DMS79 treated with DMSO at 0.1 percent for 48 hours (cell line): ENCODE data around the gene IFNGR1.

Experiments
- DNase-seq: peaks from one replicate; lab custom pipeline; 2025; lab: John Stamatoyannopoulos, UW

Gene IFNGR1

DNA sequence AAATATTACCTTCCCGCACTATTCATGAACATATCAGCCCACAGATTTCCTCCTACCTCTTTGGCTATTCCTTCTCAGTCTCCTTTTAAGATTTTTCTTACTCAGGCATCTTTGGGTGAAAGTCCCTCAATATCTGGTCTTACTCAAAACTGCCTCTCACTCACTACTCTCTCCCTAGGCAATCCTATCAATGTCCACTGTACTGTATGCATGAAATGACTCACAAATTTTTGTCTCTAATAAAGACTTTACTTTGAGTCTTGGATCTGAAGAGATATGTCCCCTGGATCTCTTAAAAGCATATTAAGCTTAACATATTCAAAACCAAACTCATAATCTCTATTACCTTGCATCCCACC is 70.2 kb downstream of the IFNGR1 start:
- DNase-seq = no peak

DNA sequence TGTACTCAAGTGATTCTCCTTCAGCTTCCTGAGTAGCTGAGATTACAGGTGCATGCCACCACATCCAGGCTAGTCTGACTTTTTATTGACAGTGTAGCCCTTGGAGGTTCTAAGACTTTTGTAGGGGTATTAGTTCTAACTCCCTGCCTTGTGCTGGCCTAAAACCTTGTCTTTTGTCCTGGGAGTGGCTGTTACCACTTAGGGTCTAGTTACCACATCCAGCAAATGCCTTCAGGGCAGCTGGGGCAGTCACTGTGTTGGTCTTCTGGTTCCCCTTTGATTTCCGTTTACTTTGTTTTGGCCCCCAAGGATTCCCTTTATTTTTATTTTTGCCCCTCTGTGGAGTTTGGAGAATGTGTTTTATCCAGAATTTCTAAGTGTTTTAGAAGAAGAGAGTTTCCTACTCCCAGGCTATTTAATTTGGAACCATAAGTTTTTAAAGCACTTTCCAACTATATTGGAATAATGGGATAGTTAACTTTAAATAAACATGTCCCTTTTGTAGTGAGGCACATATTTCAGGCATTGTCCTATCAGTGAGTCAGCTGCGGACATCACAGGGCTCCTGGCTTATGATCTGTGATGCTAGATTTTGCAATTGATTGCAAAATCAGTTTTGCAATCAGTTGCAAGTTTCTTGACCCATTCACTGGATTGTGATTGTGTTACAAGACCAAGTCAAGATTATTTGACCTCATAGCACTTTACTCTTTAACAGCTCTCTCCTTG is 70.7 kb downstream of the IFNGR1 start:
- no peak for DNase-seq
